ENCODE results near the gene PRDM13.
"Not testable (repeated sequence)": the region's sequence is repeated elsewhere in the genome, so short reads cannot be mapped to it uniquely, and the experiment has no call there.

The PRDM13 gene

GRCh38 chr6:99606656-99607415 lies at the start of gene PRDM13:
Gene PRDM13, plus strand, starts transcription at chr6:99606833. Its CDS starts 202 bp downstream, at chr6:99607035.
- no peak for DNase-seq (ENCODE audit: low spot score)

GRCh38 chr6:99559057-99559456 lies 47.6 kb upstream of the PRDM13 start:
- DNase-seq (ENCODE audit: low spot score): no peak

- no peak for DNase-seq (ENCODE audit: low spot score)
Measured at GRCh38 chr6:99560668-99561067, 46.0 kb upstream of the PRDM13 start.

GRCh38 chr6:99563056-99563723 lies 43.4 kb upstream of the PRDM13 start:
- DNase-seq (ENCODE audit: low spot score): no peak

- peak; percentile 83 for DNase-seq (ENCODE audit: low spot score)
Measured at GRCh38 chr6:99568103-99568933, 38.3 kb upstream of the PRDM13 start, which contains the start of gene CCNC. Gene CCNC, minus strand, starts transcription at chr6:99568660. Its CDS starts 133 bp downstream, at chr6:99568527.

- no peak for DNase-seq (ENCODE audit: low spot score)
Measured at GRCh38 chr6:99573980-99574617, 32.5 kb upstream of the PRDM13 start.

GRCh38 chr6:99575544-99576227 lies 30.9 kb upstream of the PRDM13 start:
- DNase-seq (ENCODE audit: low spot score): no peak

GRCh38 chr6:99579781-99580180 lies 26.9 kb upstream of the PRDM13 start:
- DNase-seq (ENCODE audit: low spot score): no peak

- DNase-seq (ENCODE audit: low spot score): no peak
Measured at GRCh38 chr6:99587792-99588191, 18.8 kb upstream of the PRDM13 start.

GRCh38 chr6:99588618-99589289 lies 17.9 kb upstream of the PRDM13 start:
- DNase-seq (ENCODE audit: low spot score): peak; percentile 52

- no peak for DNase-seq (ENCODE audit: low spot score)
Measured at GRCh38 chr6:99589290-99589672, 17.4 kb upstream of the PRDM13 start.

- DNase-seq (ENCODE audit: low spot score): no peak
Measured at GRCh38 chr6:99589907-99590493, 16.6 kb upstream of the PRDM13 start.

GRCh38 chr6:99590728-99591672 lies 15.6 kb upstream of the PRDM13 start:
- DNase-seq (ENCODE audit: low spot score): no peak

GRCh38 chr6:99591673-99592364 lies 14.8 kb upstream of the PRDM13 start:
- no peak for DNase-seq (ENCODE audit: low spot score)

GRCh38 chr6:99592900-99593299 lies 13.7 kb upstream of the PRDM13 start:
- DNase-seq (ENCODE audit: low spot score): no peak

GRCh38 chr6:99594696-99595095 lies 11.9 kb upstream of the PRDM13 start:
- not testable (repeated sequence) for DNase-seq (ENCODE audit: low spot score)

GRCh38 chr6:99602520-99603420 lies 3.9 kb upstream of the PRDM13 start:
- no peak for DNase-seq (ENCODE audit: low spot score)

Measured in pons (tissue), 1 donor.